PFSK-1 (cell line): ENCODE measurements around the gene CLDN14.

ENCODE experiments used
- FOXP2 ChIP-seq: optimal IDR thresholded peaks from 2 replicates; pipeline ENCODE3; 2011; ENCODE audit warnings: borderline replicate concordance, control low read depth, inconsistent platforms; ENCODE audit not compliant: insufficient read depth; ENCODE audit errors: extremely low read length, extremely low read depth
- POLR2AphosphoS5 ChIP-seq: IDR thresholded peaks from 2 replicates; pipeline ENCODE4 v1.6.1; 2012; ENCODE audit warnings: low read depth, mild to moderate bottlenecking, control low read depth, low read length, moderate library complexity
- SIN3A ChIP-seq: IDR thresholded peaks from 2 replicates; pipeline ENCODE4 v1.6.1; 2012; ENCODE audit warnings: mild to moderate bottlenecking, low read length, moderate library complexity, borderline replicate concordance; ENCODE audit not compliant: insufficient read depth
- TAF1 ChIP-seq: IDR thresholded peaks from 2 replicates; pipeline ENCODE4 v1.6.1; 2012; ENCODE audit warnings: low read length, control low read depth, borderline replicate concordance; ENCODE audit not compliant: insufficient read depth
- TF ChIP-seq, protein P1 (sequence below), 2 experiments: IDR thresholded peaks; 2 replicates each; pipeline versions ENCODE4 v1.6.1 to v1.8.0; 2011 to 2012; ENCODE audit warnings: low read depth in 2 of 2, low read length in 2 of 2, control low read depth in 1 of 2, inconsistent platforms in 1 of 2, mild to moderate bottlenecking in 1 of 2, moderate library complexity in 1 of 2; ENCODE audit not compliant: insufficient read depth in 1 of 2

The CLDN14 gene

GRCh38 chr21:36513430-36513829 is 33.5 kb upstream of the CLDN14 start:
- TF ChIP-seq FOXP2 (no peak), TAF1 (no peak), POLR2AphosphoS5 (no peak), SIN3A (no peak)
- TF ChIP-seq, protein P1, sequence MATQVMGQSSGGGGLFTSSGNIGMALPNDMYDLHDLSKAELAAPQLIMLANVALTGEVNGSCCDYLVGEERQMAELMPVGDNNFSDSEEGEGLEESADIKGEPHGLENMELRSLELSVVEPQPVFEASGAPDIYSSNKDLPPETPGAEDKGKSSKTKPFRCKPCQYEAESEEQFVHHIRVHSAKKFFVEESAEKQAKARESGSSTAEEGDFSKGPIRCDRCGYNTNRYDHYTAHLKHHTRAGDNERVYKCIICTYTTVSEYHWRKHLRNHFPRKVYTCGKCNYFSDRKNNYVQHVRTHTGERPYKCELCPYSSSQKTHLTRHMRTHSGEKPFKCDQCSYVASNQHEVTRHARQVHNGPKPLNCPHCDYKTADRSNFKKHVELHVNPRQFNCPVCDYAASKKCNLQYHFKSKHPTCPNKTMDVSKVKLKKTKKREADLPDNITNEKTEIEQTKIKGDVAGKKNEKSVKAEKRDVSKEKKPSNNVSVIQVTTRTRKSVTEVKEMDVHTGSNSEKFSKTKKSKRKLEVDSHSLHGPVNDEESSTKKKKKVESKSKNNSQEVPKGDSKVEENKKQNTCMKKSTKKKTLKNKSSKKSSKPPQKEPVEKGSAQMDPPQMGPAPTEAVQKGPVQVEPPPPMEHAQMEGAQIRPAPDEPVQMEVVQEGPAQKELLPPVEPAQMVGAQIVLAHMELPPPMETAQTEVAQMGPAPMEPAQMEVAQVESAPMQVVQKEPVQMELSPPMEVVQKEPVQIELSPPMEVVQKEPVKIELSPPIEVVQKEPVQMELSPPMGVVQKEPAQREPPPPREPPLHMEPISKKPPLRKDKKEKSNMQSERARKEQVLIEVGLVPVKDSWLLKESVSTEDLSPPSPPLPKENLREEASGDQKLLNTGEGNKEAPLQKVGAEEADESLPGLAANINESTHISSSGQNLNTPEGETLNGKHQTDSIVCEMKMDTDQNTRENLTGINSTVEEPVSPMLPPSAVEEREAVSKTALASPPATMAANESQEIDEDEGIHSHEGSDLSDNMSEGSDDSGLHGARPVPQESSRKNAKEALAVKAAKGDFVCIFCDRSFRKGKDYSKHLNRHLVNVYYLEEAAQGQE (IDR thresholded peaks at IDR 0.05; ENCODE audit: insufficient read depth in 1 of 2, low read depth in 2 of 2, low read length in 2 of 2), result no peak

- no peak for TF ChIP-seq TAF1
- no peak for TF ChIP-seq POLR2AphosphoS5
- TF ChIP-seq, protein P1 (IDR thresholded peaks at IDR 0.05; ENCODE audit: insufficient read depth in 1 of 2, low read depth in 2 of 2, low read length in 2 of 2), result no peak
- TF ChIP-seq FOXP2, result no peak
- no peak for TF ChIP-seq SIN3A
Measured at GRCh38 chr21:36512971-36513370, 33.0 kb upstream of the CLDN14 start.

DNA sequence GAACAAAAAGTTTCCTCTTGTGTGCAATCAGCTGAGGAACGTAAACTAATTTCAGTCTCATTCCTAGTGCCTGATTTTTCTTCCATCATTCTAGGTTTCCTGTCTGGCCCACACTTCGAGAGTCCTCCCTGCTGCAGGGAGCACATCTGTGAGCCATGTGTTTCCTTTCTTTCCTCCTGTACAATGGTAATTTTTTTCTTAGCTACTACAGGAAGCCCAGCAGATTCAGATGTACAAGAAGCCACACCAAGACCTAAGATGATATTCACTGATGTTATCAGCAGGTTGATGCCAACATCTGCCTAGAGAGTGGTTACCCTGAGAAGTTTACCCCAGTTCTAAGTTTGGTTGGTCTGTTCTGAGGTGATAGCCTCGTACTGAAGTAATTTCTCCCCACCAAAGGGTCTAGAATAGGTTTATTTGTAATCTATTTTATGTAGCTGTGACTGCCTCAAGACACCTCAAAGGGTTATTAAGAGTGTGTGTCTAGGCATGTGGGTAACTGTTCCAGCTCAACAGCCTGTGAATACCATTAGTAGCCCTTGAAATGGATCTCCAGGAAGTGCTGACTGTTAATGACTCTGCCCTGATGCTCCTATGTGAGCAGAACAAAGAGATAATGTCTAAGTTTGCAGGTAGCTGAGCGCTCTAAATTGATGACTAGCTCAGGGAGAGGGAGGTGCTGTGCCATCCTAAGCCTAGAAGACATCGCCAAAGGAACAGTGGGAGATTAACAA is 31.7 kb upstream of the CLDN14 start:
- no peak for TF ChIP-seq TAF1
- TF ChIP-seq, protein P1 (IDR thresholded peaks at IDR 0.05; ENCODE audit: insufficient read depth in 1 of 2, low read depth in 2 of 2, low read length in 2 of 2), result no peak

DNA sequence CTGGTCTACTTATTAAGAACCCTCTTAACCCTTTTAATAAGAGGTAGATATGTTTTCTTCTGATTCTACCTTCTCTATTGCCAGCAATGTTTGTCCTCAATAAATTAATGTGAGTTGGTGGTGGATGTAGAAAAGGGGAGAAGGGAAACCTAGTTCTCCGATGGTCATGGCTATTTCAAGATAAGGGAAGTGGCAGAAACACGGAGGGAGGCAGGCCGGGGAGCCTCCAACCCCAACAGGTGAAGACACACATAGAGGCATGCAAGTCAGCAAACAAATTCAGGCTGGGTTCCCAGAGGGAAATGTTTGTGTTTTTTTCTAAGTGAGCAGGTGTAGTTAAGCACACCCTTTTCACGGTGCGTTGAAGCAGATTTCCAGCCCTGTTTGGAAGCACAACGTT is 31.0 kb upstream of the CLDN14 start:
- no peak for TF ChIP-seq POLR2AphosphoS5

DNA sequence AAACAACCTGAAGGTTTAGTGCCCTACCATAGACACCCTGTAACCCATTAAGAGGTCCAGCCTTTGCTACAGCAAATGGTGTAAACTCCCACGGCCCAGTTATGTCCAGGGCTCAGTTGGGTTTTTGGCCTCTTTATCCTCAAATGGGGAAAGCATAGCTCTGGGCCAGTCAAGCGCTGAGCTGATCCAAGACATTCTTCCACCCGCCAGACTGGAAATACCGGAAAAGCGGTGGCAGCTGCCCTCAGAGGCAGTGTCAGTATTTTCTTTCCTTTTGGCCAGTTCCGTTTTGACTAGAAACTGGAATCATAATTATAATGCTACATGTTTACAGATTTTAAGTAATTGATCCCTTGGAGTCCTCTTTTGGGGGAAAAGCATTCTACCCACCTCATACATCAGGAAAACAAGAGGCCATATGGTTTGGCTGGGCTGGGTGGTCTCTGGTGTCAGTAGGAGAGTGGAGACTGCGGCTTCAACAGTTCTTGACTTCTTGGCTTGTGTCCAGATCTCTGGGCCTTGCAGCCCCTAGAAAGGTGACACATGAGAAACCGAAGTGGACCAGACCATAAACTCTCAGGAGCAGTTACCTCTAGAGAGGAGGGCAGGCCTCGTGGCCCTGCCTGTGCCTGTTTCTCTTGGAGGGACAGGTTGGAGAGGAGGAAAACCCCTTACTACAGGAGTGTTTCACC is 30.2 kb upstream of the CLDN14 start:
- TF ChIP-seq SIN3A (no peak), POLR2AphosphoS5 (no peak), FOXP2 (no peak), TAF1 (no peak)
- TF ChIP-seq, protein P1 (IDR thresholded peaks at IDR 0.05; ENCODE audit: insufficient read depth in 1 of 2, low read depth in 2 of 2, low read length in 2 of 2), result no peak
